Measurements from ENCODE around the gene FRMD4B. TPM values are rescaled to one million over a fixed set of nuclear protein-coding genes. Genes with fewer than 3 reads are reported as not detected.
"Not testable (repeated sequence)": the region's sequence is repeated elsewhere in the genome, so short reads cannot be mapped to it uniquely, and the experiment has no call there.

FRMD4B gene
- polyA plus RNA-seq, 1 experiment: 0.09 TPM

GRCh38 chr3:69273896-69274295 lies 112.0 kb downstream of the FRMD4B start:
- ChIA-PET CTCF (no interaction called here), POLR2A (no interaction called here)
- no peak for DNase-seq (ENCODE audit: low read depth)
- no peak for TF ChIP-seq CTCF (IDR thresholded peaks at IDR 0.05; ENCODE audit: insufficient read depth, low read depth, low read length)
- Histone ChIP-seq H3K27me3 (ENCODE audit: control insufficient read depth, insufficient read depth, low read length) (no peaks in the 10 kb centered on the region), H3K4me3 (ENCODE audit: low read depth, low read length) (no peak overlapping the region), H3K36me3 (ENCODE audit: control insufficient read depth, insufficient read depth, low read length) (no peaks in the 10 kb centered on the region)

GRCh38 chr3:69272556-69272955 lies 113.3 kb downstream of the FRMD4B start:
- Histone ChIP-seq H3K36me3 (ENCODE audit: control insufficient read depth, insufficient read depth, low read length) (no peaks in the 10 kb centered on the region), H3K4me3 (ENCODE audit: low read depth, low read length) (no peak overlapping the region), H3K27me3 (ENCODE audit: control insufficient read depth, insufficient read depth, low read length) (no peaks in the 10 kb centered on the region)
- no peak for TF ChIP-seq CTCF (IDR thresholded peaks at IDR 0.05; ENCODE audit: insufficient read depth, low read depth, low read length)
- POLR2A ChIA-PET: no interaction called here
- CTCF ChIA-PET: no interaction called here
- DNase-seq (ENCODE audit: low read depth): no peak

- Histone ChIP-seq H3K4me3 (ENCODE audit: low read depth, low read length) (no peak overlapping the region), H3K36me3 (ENCODE audit: control insufficient read depth, insufficient read depth, low read length) (no peaks in the 10 kb centered on the region), H3K27me3 (ENCODE audit: control insufficient read depth, insufficient read depth, low read length) (no peaks in the 10 kb centered on the region)
- CTCF ChIA-PET: interaction anchor here (0.9 kb wide), 2 partner anchors 18 to 36 kb away, joined by 4 read pairs; no protein-coding TSS in a partner anchor
- DNase-seq (ENCODE audit: low read depth): no peak
- POLR2A ChIA-PET: no interaction called here
- no peak for TF ChIP-seq CTCF (IDR thresholded peaks at IDR 0.05; ENCODE audit: insufficient read depth, low read depth, low read length)
These were observed 114.8 kb downstream of the FRMD4B start for GRCh38 chr3:69271098-69271497.

- Histone ChIP-seq H3K36me3 (ENCODE audit: control insufficient read depth, insufficient read depth, low read length) (no peaks in the 10 kb centered on the region), H3K27me3 (ENCODE audit: control insufficient read depth, insufficient read depth, low read length) (no peaks in the 10 kb centered on the region), H3K4me3 (ENCODE audit: low read depth, low read length) (no peak overlapping the region)
- no peak for TF ChIP-seq CTCF (IDR thresholded peaks at IDR 0.05; ENCODE audit: insufficient read depth, low read depth, low read length)
- no peak for DNase-seq (ENCODE audit: low read depth)
- CTCF ChIA-PET: no interaction called here
- POLR2A ChIA-PET: no interaction called here
These were observed 119.3 kb downstream of the FRMD4B start for GRCh38 chr3:69266585-69266984.

- H3K36me3 ChIP-seq (ENCODE audit: control insufficient read depth, insufficient read depth, low read length); DNase-seq (ENCODE audit: low read depth); CTCF ChIA-PET; H3K4me3 ChIP-seq (ENCODE audit: low read depth, low read length); POLR2A ChIA-PET; H3K27me3 ChIP-seq (ENCODE audit: control insufficient read depth, insufficient read depth, low read length): not testable (repeated sequence)
These were observed 119.8 kb downstream of the FRMD4B start for GRCh38 chr3:69266071-69266470.

GRCh38 chr3:69260843-69261405 lies 125.0 kb downstream of the FRMD4B start:
- not testable (repeated sequence) for H3K4me3 ChIP-seq (ENCODE audit: low read depth, low read length); H3K36me3 ChIP-seq (ENCODE audit: control insufficient read depth, insufficient read depth, low read length); DNase-seq (ENCODE audit: low read depth); H3K27me3 ChIP-seq (ENCODE audit: control insufficient read depth, insufficient read depth, low read length)
- CTCF ChIA-PET: interaction anchor here (1.5 kb wide), 1 partner anchor 99 kb away, joined by 4 read pairs; no protein-coding TSS in a partner anchor
- POLR2A ChIA-PET: interaction anchor here (0.8 kb wide), 1 partner anchor 113 kb away, joined by 3 read pairs; no protein-coding TSS in a partner anchor

Measured in BJ (cell line).